ENCODE measurements around the gene SCRT2.

DNA sequence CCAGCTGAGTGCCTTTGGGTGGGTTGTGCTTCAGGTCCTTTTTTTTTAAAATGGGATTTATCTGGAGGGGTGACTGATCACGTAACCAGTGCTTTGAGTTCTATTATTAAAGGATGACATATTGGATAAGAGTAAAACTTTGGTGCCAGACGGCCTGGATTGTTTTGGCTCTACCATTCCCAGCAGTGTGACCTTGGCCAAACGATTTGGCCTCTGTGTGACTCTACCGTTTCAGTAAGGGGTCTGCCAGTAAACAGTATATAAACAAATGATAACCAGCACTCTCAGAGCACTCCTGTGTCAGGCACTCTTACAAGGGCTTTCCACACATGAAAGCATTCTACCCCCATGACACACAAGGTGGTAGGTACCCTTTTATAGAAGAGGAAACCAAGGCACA is 8.7 kb downstream of the SCRT2 start:
- TF ChIP-seq CEBPB (IDR thresholded peaks at IDR 0.05; ENCODE audit: low read depth, low read length) (no peak), JUN (IDR thresholded peaks at IDR 0.05; ENCODE audit: low read depth, low read length) (no peak), CTCF (IDR thresholded peaks at IDR 0.05; ENCODE audit: control extremely low read depth in 1 of 3, insufficient read depth in 1 of 3, low read depth in 1 of 3, low read length in 3 of 3) (no peak), ZNF274 (IDR thresholded peaks at IDR 0.05; ENCODE audit: borderline replicate concordance, extremely low read depth, low read length) (no peak), EGR1 (IDR thresholded peaks at IDR 0.05; ENCODE audit: borderline replicate concordance, low read depth, low read length) (no peak), POLR2AphosphoS5 (IDR thresholded peaks at IDR 0.05; ENCODE audit: low read depth, low read length) (no peak), SP1 (IDR thresholded peaks at IDR 0.05; ENCODE audit: low read depth, low read length) (no peak), POLR2A (IDR thresholded peaks at IDR 0.05; ENCODE audit: control extremely low read depth in 1 of 2, low read depth in 2 of 2, low read length in 2 of 2) (no peak), RAD21 (IDR thresholded peaks at IDR 0.05 in 1 of 2, conservative IDR thresholded peaks at IDR 0.05 in 1 of 2; ENCODE audit: low read depth in 2 of 2, low read length in 2 of 2) (no peak)
